ENCODE results near the gene NUDCD2. TPM values are rescaled to one million over a fixed set of nuclear protein-coding genes. Genes with fewer than 3 reads are reported as not detected.

Gene NUDCD2
- total and polyA plus RNA-seq, 9 of the 15 experiments (the other 6 are each of a cell fraction or from before 2014, with no cell fraction given), result 14.6 to 76.9 (median 32.5) TPM

- no peak for TF ChIP-seq ZC3H11A (IDR thresholded peaks at IDR 0.05; ENCODE audit: low read depth, low read length)
- 0 out of 2 replicates have a peak, but pooled peaks have one; percentile 68 for TF ChIP-seq ETV5 (CRISPR knock-in tag; IDR thresholded peaks at IDR 0.05; ENCODE audit: low read depth)
- no peak for TF ChIP-seq SRSF3 (IDR thresholded peaks at IDR 0.05; ENCODE audit: insufficient read depth, low read length)
- peak; percentile 71; the same call in 1 of the 2 replicates for TF ChIP-seq ZBTB17 (CRISPR knock-in tag; IDR thresholded peaks at IDR 0.05)
- no peak for TF ChIP-seq CGGBP1 (CRISPR knock-in tag; IDR thresholded peaks at IDR 0.05)
- TF ChIP-seq E2F1 (CRISPR knock-in tag; IDR thresholded peaks at IDR 0.05), result peak; percentile 41; the same call in 1 of the 2 replicates
- no peak for TF ChIP-seq PYGO2 (tag; IDR thresholded peaks at IDR 0.05)
- TF ChIP-seq ZNF395 (CRISPR knock-in tag; IDR thresholded peaks at IDR 0.05), result peak; percentile 46; the same call in 1 of the 2 replicates
- TF ChIP-seq TCF7 (IDR thresholded peaks at IDR 0.05; ENCODE audit: borderline replicate concordance), result no peak
- TF ChIP-seq GABPB1 (CRISPR knock-in tag; IDR thresholded peaks at IDR 0.05), result no peak; the same call in 1 of the 2 replicates
- TF ChIP-seq IRF9 (tag; IDR thresholded peaks at IDR 0.05), result no peak
- TF ChIP-seq ZSCAN29 (IDR thresholded peaks at IDR 0.05), result no peak
- peak; percentile 50; the same call in 1 of the 2 replicates for TF ChIP-seq NFIC (IDR thresholded peaks at IDR 0.05)
- TF ChIP-seq RAD21 (CRISPR knock-in tag; conservative IDR thresholded peaks at IDR 0.05 in 1 of 2, IDR thresholded peaks at IDR 0.05 in 1 of 2), result peak in 1 of 2 experiments; percentile 5; a peak in 1 of 4 replicates
- TF ChIP-seq ZBTB1 (CRISPR knock-in tag; IDR thresholded peaks at IDR 0.05; ENCODE audit: borderline replicate concordance, low read depth), result no peak
- TF ChIP-seq HDAC8 (tag; IDR thresholded peaks at IDR 0.05), result no peak
- TF ChIP-seq ZNF740 (CRISPR knock-in tag; IDR thresholded peaks at IDR 0.05), result no peak
- TF ChIP-seq ZNF740 (tag; IDR thresholded peaks at IDR 0.05), result no peak
- no peak for TF ChIP-seq DACH1 (IDR thresholded peaks at IDR 0.05; ENCODE audit: partially characterized antibody)
- TF ChIP-seq ZNF197 (CRISPR knock-in tag; IDR thresholded peaks at IDR 0.05; ENCODE audit: low read depth), result no peak
- no peak for TF ChIP-seq PATZ1 (CRISPR knock-in tag; IDR thresholded peaks at IDR 0.05; ENCODE audit: borderline replicate concordance)
These were observed at the start of gene NUDCD2 (continued) for GRCh38 chr5:163459819-163460561.

Measured in K562 (cell line).